CD4-positive, alpha-beta memory T cell (primary cell): Measurements from ENCODE around the gene RMI1. TPM values are rescaled to one million over a fixed set of nuclear protein-coding genes. Genes with fewer than 3 reads are reported as not detected.

ENCODE experiments used
- CTCF ChIA-PET: fragments of 350-600 bp; sonication (Branson Sonifier 250); formaldehyde crosslinking; loops from one replicate; lab custom pipeline; 2021; ENCODE audit warnings: inconsistent platforms; ENCODE audit not compliant: partially characterized antibody; lab: Charles Lee
- POLR2A ChIA-PET: fragments of 350-600 bp; sonication (Branson Sonifier 250); formaldehyde crosslinking; loops from one replicate; lab custom pipeline; 2021; ENCODE audit not compliant: partially characterized antibody; lab: Charles Lee
- DNase-seq, 5 donors: peaks; one replicate each; pipeline versions ENCODE4 v3.0.0 to v3.0.0-alpha.2; 2020 to 2022; ENCODE audit warnings: mixed read lengths in 1 of 5
- H3K27ac ChIP-seq: one replicate; pipeline ENCODE4 v1.7.0; 2013; ENCODE audit warnings: low read depth, low read length
- H3K27me3 ChIP-seq: 2 replicates; pipeline ENCODE4 v1.7.0; 2013; ENCODE audit warnings: mild to moderate bottlenecking, low read length, moderate library complexity; ENCODE audit not compliant: insufficient read depth
- H3K36me3 ChIP-seq: 2 replicates; pipeline ENCODE4 v1.7.0; 2013; ENCODE audit warnings: mild to moderate bottlenecking, low read length, moderate library complexity; ENCODE audit not compliant: insufficient read depth
- H3K4me1 ChIP-seq: 2 replicates; pipeline ENCODE4 v1.7.0; 2013; ENCODE audit warnings: mild to moderate bottlenecking, low read length, moderate library complexity; ENCODE audit not compliant: insufficient read depth
- H3K4me3 ChIP-seq, 2 donors: one replicate each; pipeline ENCODE4 v1.7.0; 2013; ENCODE audit warnings: low read length in 2 of 2, mild to moderate bottlenecking in 1 of 2
- H3K9me3 ChIP-seq, 2 donors: one replicate each; pipeline ENCODE4 v1.7.0; 2013; ENCODE audit warnings: low read length in 2 of 2, control low read depth in 1 of 2; ENCODE audit not compliant: control insufficient read depth in 1 of 2
- H3K27ac Mint-ChIP-seq, 7 donors: one replicate each; pipeline ENCODE4 v1.8.0; 2020 to 2021; ENCODE audit warnings: mixed read lengths in 7 of 7, mild to moderate bottlenecking in 6 of 7, inconsistent platforms in 3 of 7, moderate library complexity in 3 of 7
- H3K27me3 Mint-ChIP-seq, 2 donors: one replicate each; pipeline ENCODE4 v1.8.0; 2020 to 2021; ENCODE audit warnings: mixed read lengths in 2 of 2
- H3K36me3 Mint-ChIP-seq, 2 donors: one replicate each; pipeline ENCODE4 v1.8.0; 2020 to 2021; ENCODE audit warnings: mixed read lengths in 2 of 2, inconsistent platforms in 1 of 2, mild to moderate bottlenecking in 1 of 2
- H3K4me1 Mint-ChIP-seq, 4 donors: one replicate each; pipeline ENCODE4 v1.8.0; 2020 to 2021; ENCODE audit warnings: mixed read lengths in 4 of 4, mild to moderate bottlenecking in 1 of 4
- H3K4me3 Mint-ChIP-seq, 8 donors: one replicate each; pipeline ENCODE4 v1.8.0; 2020 to 2021; ENCODE audit warnings: mixed read lengths in 8 of 8, mild to moderate bottlenecking in 7 of 8, moderate library complexity in 6 of 8, inconsistent platforms in 3 of 8
- H3K9me3 Mint-ChIP-seq, 8 donors: one replicate each; pipeline ENCODE4 v1.8.0; 2020 to 2021; ENCODE audit warnings: mixed read lengths in 8 of 8, mild to moderate bottlenecking in 5 of 8, inconsistent platforms in 3 of 8, moderate library complexity in 1 of 8
- intact Hi-C: fragments of 100-400 bp; cut with micrococcal nuclease; formaldehyde crosslinking; loops from one replicate; pipeline ENCODE4 v1.15.1; 2023
- polyA plus RNA-seq, 2 donors: library from polyadenylated mRNA; unstranded; fragments of 300-500 nt; fragmentation: Illumina TruSeq; gene quantifications; one replicate each; pipeline ENCODE4 v1.2.3, GENCODE V29; 2021
- total RNA-seq, 2 experiments: library from RNA; stranded (reverse); gene quantifications; one replicate each; pipeline ENCODE4 v1.2.3, GENCODE V29; 2021

Gene RMI1
- total and polyA plus RNA-seq, 4 experiments from 2014 or later = 5.6 to 7.3 (median 6.5) TPM

DNA sequence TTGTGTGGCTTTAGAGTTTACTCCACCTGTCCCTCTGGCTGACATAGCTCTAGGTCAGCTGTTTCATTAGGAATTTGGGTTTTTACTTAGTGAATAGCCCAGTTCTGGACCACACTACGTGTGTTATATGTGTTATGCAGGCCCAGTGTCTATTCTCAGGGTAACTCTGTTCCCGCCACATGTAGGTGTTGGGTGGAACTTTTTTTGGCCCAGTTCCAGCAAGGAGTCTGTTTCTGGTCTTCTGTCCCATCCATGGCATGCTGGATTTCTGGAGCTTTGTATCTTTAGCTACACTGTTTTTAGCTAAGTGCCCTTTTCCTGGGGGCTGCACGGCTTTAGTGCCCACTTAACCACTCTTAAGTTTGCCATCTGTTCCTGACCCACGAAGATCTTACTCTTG lies 15.5 kb downstream of the RMI1 start:
- ChIA-PET POLR2A (interaction anchor here (1.2 kb wide), 1 partner anchor 16 kb away, joined by 3 read pairs; the partner anchor contains the start of genes HNRNPK and RMI1), CTCF (no interaction called here)
- no peak overlapping the region for H3K4me3 Mint-ChIP-seq
- H3K27ac ChIP-seq = no peak overlapping the region
- H3K4me1 ChIP-seq = no peaks in the 10 kb centered on the region
- no peak overlapping the region for H3K27ac Mint-ChIP-seq
- H3K36me3 Mint-ChIP-seq = peaks cover 0 to 8% of the 10 kb centered on the region in 2 donors
- intact Hi-C loops = no loop called here
- H3K27me3 Mint-ChIP-seq = no peaks in the 10 kb centered on the region
- no peak for DNase-seq
- no peaks in the 10 kb centered on the region for H3K27me3 ChIP-seq
- peaks cover 0 to 4% (median 2%) of the 10 kb centered on the region in 4 donors for H3K4me1 Mint-ChIP-seq
- H3K9me3 Mint-ChIP-seq = no peaks in the 10 kb centered on the region
- H3K36me3 ChIP-seq = no peaks in the 10 kb centered on the region
- no peak overlapping the region for H3K4me3 ChIP-seq
- no peaks in the 10 kb centered on the region for H3K9me3 ChIP-seq

DNA sequence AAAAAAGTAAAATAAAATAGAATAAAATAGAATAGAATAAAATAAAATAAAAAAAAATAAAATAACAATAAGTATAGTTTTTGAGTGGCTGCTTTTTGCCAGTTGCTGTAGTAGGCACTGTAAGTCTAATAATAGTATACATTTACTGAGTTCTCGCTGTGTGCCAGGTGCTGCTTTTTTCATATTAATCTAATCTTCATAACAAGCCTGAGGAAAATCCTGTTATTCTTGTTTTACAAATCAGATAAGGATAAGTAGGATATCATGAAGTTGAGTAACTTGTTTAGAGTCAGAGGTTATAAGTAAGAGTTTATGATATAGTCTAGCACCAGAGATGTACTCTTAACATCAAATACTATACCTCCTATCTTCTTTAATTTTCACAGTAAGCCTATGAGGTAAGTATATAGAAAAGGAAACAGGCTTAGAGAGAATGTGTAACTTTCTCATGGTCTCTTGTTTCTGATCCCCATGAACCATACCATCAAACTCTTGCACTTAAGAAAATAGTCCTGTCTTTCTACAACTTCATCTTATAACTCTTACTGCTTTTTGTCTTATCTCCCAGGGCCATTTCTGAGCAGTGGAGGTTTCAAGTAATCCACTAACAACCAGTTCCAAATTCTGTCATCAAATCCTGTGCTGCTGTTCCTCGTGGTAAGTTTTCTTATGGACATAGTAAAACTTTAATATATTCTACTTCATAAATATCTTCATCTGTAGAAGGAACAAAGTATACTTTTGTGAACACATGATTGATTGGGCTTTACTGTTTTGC lies 18.7 kb downstream of the RMI1 start:
- Mint-ChIP-seq H3K4me1 (peaks cover 8 to 17% (median 13%) of the 10 kb centered on the region in 4 donors), H3K9me3 (no peaks in the 10 kb centered on the region), H3K27ac (peak overlapping the region in 2 of 7 donors; percentile 31 to 64), H3K4me3 (no peak overlapping the region), H3K36me3 (peaks cover 4 to 9% of the 10 kb centered on the region in 2 donors), H3K27me3 (no peaks in the 10 kb centered on the region)
- no peak overlapping the region for H3K4me3 ChIP-seq
- no peaks in the 10 kb centered on the region for H3K36me3 ChIP-seq
- H3K4me1 ChIP-seq = peaks cover 10% of the 10 kb centered on the region
- POLR2A ChIA-PET = no interaction called here
- no peak for DNase-seq
- no peaks in the 10 kb centered on the region for H3K27me3 ChIP-seq
- intact Hi-C loops = no loop called here
- H3K9me3 ChIP-seq = no peaks in the 10 kb centered on the region
- CTCF ChIA-PET = interaction anchor here (0.9 kb wide), 1 partner anchor 329 kb away, joined by 3 read pairs; no protein-coding TSS in a partner anchor
- no peak overlapping the region for H3K27ac ChIP-seq

DNA sequence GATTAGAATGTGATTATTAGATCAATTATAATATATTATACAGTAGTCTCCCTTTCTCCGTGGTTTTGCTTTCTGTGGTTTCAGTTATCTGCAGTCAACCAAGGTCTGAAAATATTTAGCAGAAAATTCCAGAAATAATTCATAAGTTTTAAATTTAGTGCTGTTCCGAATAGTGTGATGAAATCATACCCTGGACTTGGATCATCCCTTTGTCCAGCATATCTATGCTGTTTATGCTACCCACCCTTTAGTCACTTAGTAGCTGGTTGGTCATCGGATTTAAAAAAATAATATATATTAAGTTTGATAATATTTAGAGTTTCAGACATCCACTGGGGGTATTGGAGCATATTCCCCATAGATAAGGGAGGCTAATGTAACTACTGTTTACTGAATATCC lies 19.6 kb downstream of the RMI1 start:
- Mint-ChIP-seq H3K9me3 (no peaks in the 10 kb centered on the region), H3K27me3 (no peaks in the 10 kb centered on the region), H3K36me3 (peaks cover 4 to 11% of the 10 kb centered on the region in 2 donors), H3K27ac (no peak overlapping the region), H3K4me1 (peaks cover 8 to 17% (median 13%) of the 10 kb centered on the region in 4 donors), H3K4me3 (no peak overlapping the region)
- CTCF ChIA-PET = no interaction called here
- Histone ChIP-seq H3K9me3 (no peaks in the 10 kb centered on the region), H3K27ac (no peak overlapping the region), H3K36me3 (no peaks in the 10 kb centered on the region), H3K4me1 (peaks cover 10% of the 10 kb centered on the region), H3K4me3 (no peak overlapping the region), H3K27me3 (no peaks in the 10 kb centered on the region)
- POLR2A ChIA-PET = no interaction called here
- DNase-seq = no peak
- intact Hi-C loops = no loop called here

DNA sequence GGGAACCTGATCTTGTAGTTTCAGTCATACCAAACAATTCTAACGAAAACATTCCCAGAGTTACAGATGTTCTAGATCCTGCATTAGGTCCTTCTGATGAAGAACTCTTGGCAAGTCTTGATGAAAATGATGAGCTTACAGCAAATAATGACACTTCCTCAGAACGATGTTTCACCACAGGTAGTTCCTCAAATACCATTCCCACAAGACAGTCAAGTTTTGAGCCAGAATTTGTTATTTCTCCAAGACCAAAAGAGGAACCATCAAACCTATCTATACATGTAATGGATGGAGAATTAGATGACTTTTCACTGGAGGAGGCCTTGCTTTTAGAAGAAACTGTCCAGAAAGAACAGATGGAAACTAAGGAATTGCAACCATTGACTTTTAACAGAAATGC lies 21.0 kb downstream of the RMI1 start:
- Histone ChIP-seq H3K36me3 (no peaks in the 10 kb centered on the region), H3K27me3 (no peaks in the 10 kb centered on the region), H3K27ac (no peak overlapping the region), H3K4me1 (peaks cover 10% of the 10 kb centered on the region), H3K9me3 (no peaks in the 10 kb centered on the region), H3K4me3 (no peak overlapping the region)
- H3K27ac Mint-ChIP-seq = peak overlapping the region in 2 of 7 donors; percentile 39 to 81
- POLR2A ChIA-PET = interaction anchor here (1.4 kb wide), 1 partner anchor 21 kb away, joined by 3 read pairs; the partner anchor contains the start of gene RMI1
- H3K4me3 Mint-ChIP-seq = peak overlapping the region in 1 of 8 donors; percentile 17
- H3K9me3 Mint-ChIP-seq = no peaks in the 10 kb centered on the region
- CTCF ChIA-PET = no interaction called here
- no peaks in the 10 kb centered on the region for H3K27me3 Mint-ChIP-seq
- intact Hi-C loops = no loop called here
- H3K4me1 Mint-ChIP-seq = peaks cover 8 to 14% (median 12%) of the 10 kb centered on the region in 4 donors
- no peak for DNase-seq
- H3K36me3 Mint-ChIP-seq = peaks cover 4 to 11% of the 10 kb centered on the region in 2 donors

- no peaks in the 10 kb centered on the region for H3K27me3 Mint-ChIP-seq
- CTCF ChIA-PET = interaction anchor here (0.7 to 1.0 kb wide), 2 partner anchors 37 to 78 kb away, joined by 4 read pairs; no protein-coding TSS in a partner anchor
- intact Hi-C loops = no loop called here
- peak overlapping the region in 3 of 8 donors; percentile 38 to 53 (median 42) for H3K4me3 Mint-ChIP-seq
- POLR2A ChIA-PET = interaction anchor here (0.7 to 1.0 kb wide), 2 partner anchors 23 to 86 kb away, joined by 4 to 6 read pairs; partner anchors contain the start of gene HNRNPK
- Histone ChIP-seq H3K36me3 (no peaks in the 10 kb centered on the region), H3K4me3 (no peak overlapping the region), H3K27me3 (no peaks in the 10 kb centered on the region), H3K27ac (no peak overlapping the region), H3K4me1 (peaks cover 10% of the 10 kb centered on the region), H3K9me3 (no peaks in the 10 kb centered on the region)
- H3K27ac Mint-ChIP-seq = peak overlapping the region in 3 of 7 donors; percentile 34 to 63 (median 51)
- H3K4me1 Mint-ChIP-seq = peaks cover 8 to 14% (median 12%) of the 10 kb centered on the region in 4 donors
- peaks cover 4 to 11% of the 10 kb centered on the region in 2 donors for H3K36me3 Mint-ChIP-seq
- DNase-seq = peak in 4 of 5 donors; percentile 9 to 31 (median 18)
- peaks cover 0 to under 1% (median 0%) of the 10 kb centered on the region in 8 donors for H3K9me3 Mint-ChIP-seq
Measured at GRCh38 chr9:84002344-84002743, 21.7 kb downstream of the RMI1 start.

GRCh38 chr9:84003246-84003645 lies 22.6 kb downstream of the RMI1 start:
- no peak overlapping the region for H3K27ac Mint-ChIP-seq
- no peak overlapping the region for H3K27ac ChIP-seq
- ChIA-PET POLR2A (interaction anchor here (1.0 kb wide), 1 partner anchor 24 kb away, joined by 6 read pairs; the partner anchor contains the start of gene HNRNPK), CTCF (no interaction called here)
- peaks cover 10% of the 10 kb centered on the region for H3K4me1 ChIP-seq
- H3K9me3 Mint-ChIP-seq = peaks cover 0 to 3% (median 0%) of the 10 kb centered on the region in 8 donors
- peaks cover 8 to 14% (median 12%) of the 10 kb centered on the region in 4 donors for H3K4me1 Mint-ChIP-seq
- intact Hi-C loops = no loop called here
- no peaks in the 10 kb centered on the region for H3K9me3 ChIP-seq
- H3K4me3 ChIP-seq = no peak overlapping the region
- H3K4me3 Mint-ChIP-seq = no peak overlapping the region
- no peak for DNase-seq
- H3K27me3 Mint-ChIP-seq = no peaks in the 10 kb centered on the region
- H3K27me3 ChIP-seq = no peaks in the 10 kb centered on the region
- H3K36me3 ChIP-seq = no peaks in the 10 kb centered on the region
- H3K36me3 Mint-ChIP-seq = peaks cover 4 to 11% of the 10 kb centered on the region in 2 donors

GRCh38 chr9:84007662-84008061 lies 27.1 kb downstream of the RMI1 start:
- Mint-ChIP-seq H3K27ac (no peak overlapping the region), H3K36me3 (peaks cover 0 to 3% of the 10 kb centered on the region in 2 donors), H3K27me3 (no peaks in the 10 kb centered on the region), H3K9me3 (peaks cover 0 to 3% (median 0%) of the 10 kb centered on the region in 8 donors), H3K4me3 (no peak overlapping the region), H3K4me1 (no peaks in the 10 kb centered on the region)
- Histone ChIP-seq H3K4me3 (no peak overlapping the region), H3K27me3 (no peaks in the 10 kb centered on the region), H3K36me3 (no peaks in the 10 kb centered on the region), H3K4me1 (peaks cover 5% of the 10 kb centered on the region), H3K27ac (no peak overlapping the region), H3K9me3 (no peaks in the 10 kb centered on the region)
- intact Hi-C loops = no loop called here
- DNase-seq = no peak
- ChIA-PET POLR2A (interaction anchor here (1.1 kb wide), 1 partner anchor 28 kb away, joined by 3 read pairs; the partner anchor contains the start of gene HNRNPK), CTCF (no interaction called here)
